ENCODE data around the gene RPS6KA3.

DNA sequence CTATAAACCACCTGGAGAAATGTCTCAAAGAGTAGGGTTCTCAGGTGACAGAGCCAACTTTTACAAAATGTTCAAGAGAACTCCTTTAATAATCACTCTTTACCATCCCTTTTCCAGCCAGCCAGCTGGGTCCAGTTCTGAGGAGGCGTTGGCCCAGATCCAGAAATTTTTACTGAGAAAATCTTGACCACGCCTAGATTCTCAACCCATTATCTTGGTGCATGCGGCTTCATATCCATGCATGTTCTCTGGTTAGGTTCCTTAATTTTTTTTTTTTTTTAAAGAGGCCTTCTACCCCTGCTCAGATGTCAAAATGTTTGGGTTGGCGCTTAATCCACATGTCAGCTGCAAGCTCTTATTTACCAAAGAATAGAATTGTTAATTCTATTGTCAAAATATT, 138.0 kb downstream of the RPS6KA3 start:
- TF ChIP-seq, protein P1, sequence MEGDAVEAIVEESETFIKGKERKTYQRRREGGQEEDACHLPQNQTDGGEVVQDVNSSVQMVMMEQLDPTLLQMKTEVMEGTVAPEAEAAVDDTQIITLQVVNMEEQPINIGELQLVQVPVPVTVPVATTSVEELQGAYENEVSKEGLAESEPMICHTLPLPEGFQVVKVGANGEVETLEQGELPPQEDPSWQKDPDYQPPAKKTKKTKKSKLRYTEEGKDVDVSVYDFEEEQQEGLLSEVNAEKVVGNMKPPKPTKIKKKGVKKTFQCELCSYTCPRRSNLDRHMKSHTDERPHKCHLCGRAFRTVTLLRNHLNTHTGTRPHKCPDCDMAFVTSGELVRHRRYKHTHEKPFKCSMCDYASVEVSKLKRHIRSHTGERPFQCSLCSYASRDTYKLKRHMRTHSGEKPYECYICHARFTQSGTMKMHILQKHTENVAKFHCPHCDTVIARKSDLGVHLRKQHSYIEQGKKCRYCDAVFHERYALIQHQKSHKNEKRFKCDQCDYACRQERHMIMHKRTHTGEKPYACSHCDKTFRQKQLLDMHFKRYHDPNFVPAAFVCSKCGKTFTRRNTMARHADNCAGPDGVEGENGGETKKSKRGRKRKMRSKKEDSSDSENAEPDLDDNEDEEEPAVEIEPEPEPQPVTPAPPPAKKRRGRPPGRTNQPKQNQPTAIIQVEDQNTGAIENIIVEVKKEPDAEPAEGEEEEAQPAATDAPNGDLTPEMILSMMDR (IDR thresholded peaks at IDR 0.05) = no peak
- no peak for TF ChIP-seq POLR2A (IDR thresholded peaks at IDR 0.05)
